Suprapubic skin (tissue), 4 donors: ENCODE data around the gene TSN.
"Not testable (repeated sequence)": the region's sequence is repeated elsewhere in the genome, so short reads cannot be mapped to it uniquely, and the experiment has no call there.

Experiments
- EP300 ChIP-seq: sonication (generic); formaldehyde crosslinking; IDR thresholded peaks from one replicate; pipeline ENCODE4 v1.6.1; 2017; ENCODE audit warnings: antibody characterized with exemption
- POLR2AphosphoS5 ChIP-seq, 3 donors: sonication (generic); formaldehyde crosslinking; IDR thresholded peaks; one replicate each; pipeline ENCODE4 v1.6.1; 2017; ENCODE audit warnings: antibody characterized with exemption in 3 of 3
- TF ChIP-seq, protein P1 (sequence below), 2 donors: fragments of 200-600 bp in 1 of 2; fragments of 450-650 bp in 1 of 2; sonication (generic) in 1 of 2; IDR thresholded peaks; one replicate each; pipeline ENCODE4 v1.5.1; 2016 to 2019; ENCODE audit warnings: antibody characterized with exemption in 2 of 2, mild to moderate bottlenecking in 1 of 2, moderate library complexity in 1 of 2

DNA sequence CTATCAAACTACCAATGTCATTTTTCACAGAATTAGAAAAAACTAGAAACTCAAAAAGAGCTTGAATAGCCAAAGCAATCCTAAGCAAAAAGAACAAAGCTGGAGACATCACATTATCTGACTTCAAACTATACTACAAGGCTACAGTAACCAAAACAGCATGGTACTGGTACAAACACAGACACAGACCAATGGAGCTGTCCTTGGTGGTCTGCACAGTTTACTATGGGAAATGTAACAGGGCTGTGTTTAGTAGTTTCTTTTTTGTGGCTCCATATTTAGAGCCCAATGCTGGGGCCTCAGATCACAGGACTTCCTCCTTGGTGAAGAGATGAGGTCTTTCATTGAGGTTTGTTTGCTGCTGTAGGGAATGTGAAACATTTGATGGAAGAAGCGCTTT is 61.9 kb downstream of the TSN start:
- TF ChIP-seq, protein P1, sequence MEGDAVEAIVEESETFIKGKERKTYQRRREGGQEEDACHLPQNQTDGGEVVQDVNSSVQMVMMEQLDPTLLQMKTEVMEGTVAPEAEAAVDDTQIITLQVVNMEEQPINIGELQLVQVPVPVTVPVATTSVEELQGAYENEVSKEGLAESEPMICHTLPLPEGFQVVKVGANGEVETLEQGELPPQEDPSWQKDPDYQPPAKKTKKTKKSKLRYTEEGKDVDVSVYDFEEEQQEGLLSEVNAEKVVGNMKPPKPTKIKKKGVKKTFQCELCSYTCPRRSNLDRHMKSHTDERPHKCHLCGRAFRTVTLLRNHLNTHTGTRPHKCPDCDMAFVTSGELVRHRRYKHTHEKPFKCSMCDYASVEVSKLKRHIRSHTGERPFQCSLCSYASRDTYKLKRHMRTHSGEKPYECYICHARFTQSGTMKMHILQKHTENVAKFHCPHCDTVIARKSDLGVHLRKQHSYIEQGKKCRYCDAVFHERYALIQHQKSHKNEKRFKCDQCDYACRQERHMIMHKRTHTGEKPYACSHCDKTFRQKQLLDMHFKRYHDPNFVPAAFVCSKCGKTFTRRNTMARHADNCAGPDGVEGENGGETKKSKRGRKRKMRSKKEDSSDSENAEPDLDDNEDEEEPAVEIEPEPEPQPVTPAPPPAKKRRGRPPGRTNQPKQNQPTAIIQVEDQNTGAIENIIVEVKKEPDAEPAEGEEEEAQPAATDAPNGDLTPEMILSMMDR (IDR thresholded peaks at IDR 0.05): not testable (repeated sequence)
- not testable (repeated sequence) for TF ChIP-seq EP300; POLR2AphosphoS5 (IDR thresholded peaks at IDR 0.05)
